ENCODE results near the gene MYO7A. TPM values are rescaled to one million over a fixed set of nuclear protein-coding genes. Genes with fewer than 3 reads are reported as not detected.

Gene MYO7A
- total and polyA plus RNA-seq, 2 of the 4 experiments (the other 2 are of a cell fraction), result 0.02 TPM; not detected in 1

GRCh38 chr11:77223797-77224196, 95.8 kb downstream of the MYO7A start:
- Histone ChIP-seq H3K4me2 (ENCODE audit: low read depth, low read length) (no peak overlapping the region), H2BK20ac (ENCODE audit: low read depth, low read length) (no peak overlapping the region), H3K9me1 (ENCODE audit: insufficient read depth, low read length) (no peaks in the 10 kb centered on the region), H4K8ac (ENCODE audit: low read depth in 2 of 2, low read length in 2 of 2) (no peak overlapping the region), H2AK9ac (replicated peaks; ENCODE audit: low read depth, low read length, poor library complexity) (no peak overlapping the region), H2AFZ (replicated peaks; ENCODE audit: low read length, poor library complexity) (no peak overlapping the region), H3K18ac (ENCODE audit: low read depth, low read length) (no peak overlapping the region), H3K9ac (ENCODE audit: low read depth, low read length) (no peak overlapping the region), H3K9me3 (ENCODE audit: control insufficient read depth, insufficient read depth, low read length) (peaks cover 3% of the 10 kb centered on the region; the same call in 1 of the 2 replicates), H4K91ac (ENCODE audit: insufficient read depth, low read depth, low read length) (no peak overlapping the region), H2BK5ac (ENCODE audit: low read depth, low read length, poor library complexity, severe bottlenecking) (no peak overlapping the region), H3K56ac (ENCODE audit: extremely low read depth, insufficient read depth, low read length) (no peak overlapping the region), H2AK5ac (ENCODE audit: low read depth, low read length) (no peak overlapping the region), H3K4me3 (ENCODE audit: insufficient read depth, low read depth, low read length) (no peak overlapping the region), H3K27me3 (ENCODE audit: control insufficient read depth, insufficient read depth, low read length) (peaks cover 7% of the 10 kb centered on the region), H3K4ac (ENCODE audit: low read depth, low read length) (no peak overlapping the region), H3K27ac (ENCODE audit: insufficient read depth, low read length) (no peak overlapping the region), H4K5ac (ENCODE audit: low read depth, low read length) (no peak overlapping the region), H4K20me1 (ENCODE audit: insufficient read depth, low read length) (no peaks in the 10 kb centered on the region), H3K23ac (ENCODE audit: low read depth, low read length) (no peak overlapping the region), H3K79me1 (ENCODE audit: low read depth in 1 of 2, low read length in 2 of 2) (no peaks in the 10 kb centered on the region), H2BK15ac (ENCODE audit: low read depth, low read length) (no peak overlapping the region), H3K14ac (replicated peaks; ENCODE audit: low read depth, low read length) (no peak overlapping the region), H3K36me3 (ENCODE audit: control insufficient read depth, insufficient read depth, low read length) (no peaks in the 10 kb centered on the region), H3K4me1 (ENCODE audit: control insufficient read depth, insufficient read depth, low read length) (no peaks in the 10 kb centered on the region), H2BK120ac (ENCODE audit: low read depth, low read length) (no peak overlapping the region)
- intact Hi-C loops (cut with micrococcal nuclease) (no loop called here), dilution Hi-C loops (cut with HindIII; ENCODE audit: low sequenced_read_pairs, unreplicated experiment) (no loop called here), in situ Hi-C loops (cut with MboI; ENCODE audit: low sequenced_read_pairs) (no loop called here)
- no peak for TF ChIP-seq CHD1 (IDR thresholded peaks at IDR 0.05; ENCODE audit: low read depth, low read length)
- TF ChIP-seq POLR2A (IDR thresholded peaks at IDR 0.05; ENCODE audit: low read depth, low read length), result no peak
- TF ChIP-seq USF2 (IDR thresholded peaks at IDR 0.05; ENCODE audit: low read depth, low read length), result no peak
- no peak for TF ChIP-seq RCOR1 (IDR thresholded peaks at IDR 0.05; ENCODE audit: insufficient replicate concordance, low read length)
- TF ChIP-seq FOS (IDR thresholded peaks at IDR 0.05; ENCODE audit: low read depth, low read length), result no peak
- no peak for TF ChIP-seq BHLHE40 (IDR thresholded peaks at IDR 0.05; ENCODE audit: low read depth, low read length)
- TF ChIP-seq MAFK (IDR thresholded peaks at IDR 0.05; ENCODE audit: low read depth, low read length), result no peak
- TF ChIP-seq CTCF (conservative IDR thresholded peaks at IDR 0.05; ENCODE audit: low read depth, low read length), result no peak
- no peak for TF ChIP-seq ELK1 (IDR thresholded peaks at IDR 0.05; ENCODE audit: borderline replicate concordance, low read depth, low read length)
- no peak for TF ChIP-seq RAD21 (IDR thresholded peaks at IDR 0.05; ENCODE audit: low read length)
- TF ChIP-seq CEBPB (IDR thresholded peaks at IDR 0.05; ENCODE audit: low read depth, low read length), result no peak
- no peak for TF ChIP-seq MAZ (IDR thresholded peaks at IDR 0.05; ENCODE audit: borderline replicate concordance, low read depth, low read length)
- no peak for TF ChIP-seq SMC3 (IDR thresholded peaks at IDR 0.05; ENCODE audit: low read depth, low read length)
- no peak for TF ChIP-seq MXI1 (IDR thresholded peaks at IDR 0.05; ENCODE audit: borderline replicate concordance, low read depth, low read length)
- no peak for TF ChIP-seq RFX5 (IDR thresholded peaks at IDR 0.05; ENCODE audit: low read depth, low read length)
- no peak for TF ChIP-seq NFE2L2 (IDR thresholded peaks at IDR 0.05; ENCODE audit: low read depth, low read length)
- ChIA-PET CTCF (interaction anchor here (0.8 kb wide), 1 partner anchor 74 kb away, joined by 3 read pairs; no protein-coding TSS in a partner anchor), POLR2A (ENCODE audit: unreplicated experiment) (no interaction called here)
- ATAC-seq (ENCODE audit: low read depth) (no peak), DNase-seq (no peak)
- BruUV-seq (replicated peaks), result no TSS peak
- WGBS, 2 experiments (ENCODE audit: extremely low coverage in 2 of 2, insufficient read length in 1 of 2), result 47% methylated on average over 2 of the region's 9 CpGs; no CpG with 5 or more reads in 1 of the 2 experiments
